Fibroblast of skin of scalp (primary cell): ENCODE data around the gene CCDC134.

Experiments
- DNase-seq: peaks from one replicate; pipeline ENCODE4 v3.0.0-alpha.2; 2013

CCDC134 gene

GRCh38 chr22:41787331-41787730 lies 13.1 kb upstream of the CCDC134 start:
- DNase-seq = no peak

GRCh38 chr22:41793871-41794270 lies 6.6 kb upstream of the CCDC134 start:
- no peak for DNase-seq

GRCh38 chr22:41798736-41799135 lies 1.7 kb upstream of the CCDC134 start:
- DNase-seq = no peak

GRCh38 chr22:41799486-41800347 lies 762 bp upstream of the CCDC134 start:
- peak; percentile 16 for DNase-seq

GRCh38 chr22:41801147-41801819 lies 804 bp downstream of the CCDC134 start:
- DNase-seq = no peak

GRCh38 chr22:41801886-41802285 lies 1.4 kb downstream of the CCDC134 start:
- no peak for DNase-seq

GRCh38 chr22:41805639-41806038 lies 5.2 kb downstream of the CCDC134 start:
- no peak for DNase-seq

GRCh38 chr22:41808400-41808799 lies 7.9 kb downstream of the CCDC134 start:
- DNase-seq = no peak

- DNase-seq = no peak
Observed at GRCh38 chr22:41810022-41810421, 9.5 kb downstream of the CCDC134 start.

- DNase-seq = no peak
Observed at GRCh38 chr22:41812805-41813545, 12.5 kb downstream of the CCDC134 start.

- no peak for DNase-seq
Observed at GRCh38 chr22:41813726-41814410, 13.4 kb downstream of the CCDC134 start.

- DNase-seq = no peak
Observed at GRCh38 chr22:41815716-41816115, 15.2 kb downstream of the CCDC134 start.

- no peak for DNase-seq
Observed at GRCh38 chr22:41816241-41816640, 15.8 kb downstream of the CCDC134 start.

- DNase-seq = no peak
Observed at GRCh38 chr22:41816871-41817270, 16.4 kb downstream of the CCDC134 start.

GRCh38 chr22:41818011-41818410 lies 17.5 kb downstream of the CCDC134 start:
- DNase-seq = no peak

GRCh38 chr22:41818596-41818995 lies 18.1 kb downstream of the CCDC134 start:
- DNase-seq = no peak

GRCh38 chr22:41819257-41819656 lies 18.8 kb downstream of the CCDC134 start:
- no peak for DNase-seq

- no peak for DNase-seq
Observed at GRCh38 chr22:41820447-41820846, 20.0 kb downstream of the CCDC134 start.

GRCh38 chr22:41821471-41822316 lies 21.2 kb downstream of the CCDC134 start:
- DNase-seq = peak; percentile 21

GRCh38 chr22:41822317-41823057 lies 22.0 kb downstream of the CCDC134 start:
- peak; percentile 54 for DNase-seq

- no peak for DNase-seq
Observed at GRCh38 chr22:41823797-41824196, 23.3 kb downstream of the CCDC134 start.
